Keratinocyte (primary cell): Measurements from ENCODE around the gene SLC25A23.

ENCODE experiments used
- CTCF ChIP-seq, 3 experiments: IDR thresholded peaks in 1 of 3; conservative IDR thresholded peaks in 1 of 3; optimal IDR thresholded peaks in 1 of 3; 2 replicates in 2 of 3; 3 replicates in 1 of 3; pipeline versions ENCODE3 to v1.5.1; 2011; ENCODE audit warnings: low read length in 3 of 3, mild to moderate bottlenecking in 3 of 3, moderate library complexity in 2 of 3, control low read depth in 1 of 3, inconsistent platforms in 1 of 3; ENCODE audit not compliant: insufficient read depth in 2 of 3; ENCODE audit errors: extremely low read depth in 1 of 3
- EZH2 ChIP-seq: IDR thresholded peaks from one replicate; pipeline ENCODE4 v1.6.1; 2012; ENCODE audit warnings: inconsistent platforms, mild to moderate bottlenecking, low read length, moderate library complexity

- no peak for TF ChIP-seq CTCF (optimal IDR thresholded peaks at IDR 0.05 in 1 of 3, IDR thresholded peaks at IDR 0.05 in 1 of 3, conservative IDR thresholded peaks at IDR 0.05 in 1 of 3; ENCODE audit: extremely low read depth in 1 of 3, insufficient read depth in 2 of 3, low read length in 3 of 3)
- TF ChIP-seq EZH2 = no peak
Measured at GRCh38 chr19:6448045-6448444, 11.5 kb downstream of the SLC25A23 start.
